Ovary (tissue), 9 donors: ENCODE measurements around the gene KDM6A. TPM values are rescaled to one million over a fixed set of nuclear protein-coding genes. Genes with fewer than 3 reads are reported as not detected.

ENCODE experiments used
- DNase-seq, 5 donors: peaks; one replicate each; pipeline ENCODE4 v3.0.0-alpha.2; 2019 to 2020
- H3K27ac ChIP-seq, 2 donors: fragments of 200-600 bp; one replicate each; pipeline versions ENCODE4 v1.5.1 to v1.8.0; 2019 to 2022
- H3K27me3 ChIP-seq: fragments of 200-600 bp; one replicate; pipeline ENCODE4 v1.8.0; 2022
- H3K36me3 ChIP-seq: fragments of 200-600 bp; sonication (generic); one replicate; pipeline ENCODE4 v1.5.1; 2019
- H3K4me1 ChIP-seq: one replicate; pipeline ENCODE4 v1.8.1; 2013; ENCODE audit warnings: mild to moderate bottlenecking, moderate library complexity; ENCODE audit not compliant: insufficient read depth
- H3K4me3 ChIP-seq: fragments of 200-600 bp; sonication (generic); one replicate; pipeline ENCODE4 v1.5.1; 2017
- H3K9me3 ChIP-seq, 2 donors: fragments of 200-600 bp in 1 of 2; sonication (generic) in 1 of 2; one replicate each; pipeline versions ENCODE4 v1.5.1 to v1.8.1; 2013 to 2019; ENCODE audit warnings: mild to moderate bottlenecking in 1 of 2, moderate library complexity in 1 of 2
- CTCF ChIP-seq, 3 donors: fragments of 450-650 bp in 2 of 3; fragments of 200-600 bp in 1 of 3; IDR thresholded peaks; one replicate each; pipeline versions ENCODE4 v1.5.1 to v1.8.0; 2016 to 2022; ENCODE audit warnings: antibody characterized with exemption in 3 of 3, mild to moderate bottlenecking in 1 of 3
- EP300 ChIP-seq: sonication (generic); formaldehyde crosslinking; IDR thresholded peaks from one replicate; pipeline ENCODE4 v1.6.1; 2017; ENCODE audit warnings: antibody characterized with exemption
- POLR2A ChIP-seq: fragments of 450-650 bp; IDR thresholded peaks from one replicate; pipeline ENCODE4 v1.6.1; 2017; ENCODE audit warnings: antibody characterized with exemption, mild to moderate bottlenecking, moderate library complexity
- WGBS, 3 donors: extraction: QIAGEN DNeasy Blood & Tissue Kit in 1 of 3; methylation state at CpG; one replicate each; pipeline versions ENCODE4 v1.1.5 to v1.1.7; 2013 to 2017; 5-methylcytosine and 5-hydroxymethylcytosine counted together
- intact Hi-C, 4 donors: fragments of 100-400 bp; cut with DNase I; formaldehyde crosslinking; loops; one replicate each; pipeline versions ENCODE4 v1.11.0 to v1.15.1; 2022 to 2023
- polyA plus RNA-seq, 2 donors: library from polyadenylated mRNA; stranded (reverse); fragments of 200-250 nt in 1 of 2; fragments of 350-450 nt in 1 of 2; fragmentation: Illumina TruSeq in 1 of 2; extraction: RNeasy Lipid Tissue Mini Kit (QIAGEN cat#74804) in 1 of 2; gene quantifications; one replicate each; pipeline ENCODE4 v1.2.3, GENCODE V29; 2013 to 2014
- total RNA-seq, 7 donors: library from RNA; depleted of rRNA in 2 of 7; stranded (reverse); fragments of >200 nt in 2 of 7; fragmentation: NEBNext Ultra II Directional in 3 of 7; extraction: Animal tissue kit (Norgen Biotek cat#: 25700) in 3 of 7; gene quantifications; one replicate each; pipeline versions ENCODE4 v1.1.0 to v1.2.4, GENCODE V29; 2016 to 2023
- donor health status: DM: no; HTN: no; CAD: no; lungs with moderate emphysema.
- donor health status: DM: no; HTN: no; CAD: no.
- donor health status: Bipolar disorder and iron deficiency.
- donor health status: DM: yes; HTN: yes; CAD: no.
- donor health status: DM: no; HTN: no; CAD: no.
- donor health status: DM: yes; HTN: yes; CAD: no.

KDM6A gene
- total and polyA plus RNA-seq, 9 donors, result 19.8 to 56.2 (median 42.1) TPM

- intact Hi-C loops, result no loop called here
- DNase-seq, result no peak
- WGBS, 3 donors, result 90 to 94% (median 91%) methylated on average over 4 of the region's 4 CpGs
- Histone ChIP-seq H3K27ac (no peak overlapping the region), H3K27me3 (no peaks in the 10 kb centered on the region), H3K4me1 (peaks cover 3% of the 10 kb centered on the region), H3K36me3 (no peaks in the 10 kb centered on the region), H3K4me3 (no peak overlapping the region), H3K9me3 (no peaks in the 10 kb centered on the region)
- TF ChIP-seq EP300 (no peak), POLR2A (no peak), CTCF (IDR thresholded peaks at IDR 0.05) (no peak)
Observed at GRCh38 chrX:44931441-44931973, 58.5 kb downstream of the KDM6A start.

DNA sequence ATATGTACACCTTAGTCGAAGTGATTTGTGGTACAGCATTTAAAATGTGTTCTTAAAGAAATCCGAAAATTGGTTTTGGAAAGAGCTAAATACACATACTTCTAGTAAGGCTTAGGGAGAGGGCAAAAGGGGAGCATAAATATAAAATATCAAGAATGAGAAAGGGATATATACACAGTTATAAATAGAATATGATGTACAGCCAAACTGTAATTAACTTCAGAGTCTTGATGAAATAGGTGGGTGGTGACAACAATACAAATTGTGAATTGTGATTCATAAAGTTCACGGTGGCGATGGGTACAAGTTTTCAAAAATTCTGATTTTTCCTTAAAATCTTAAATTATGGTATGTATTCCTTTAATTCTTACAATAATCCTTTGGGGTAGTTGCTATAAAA is 62.2 kb downstream of the KDM6A start:
- Histone ChIP-seq H3K27me3 (no peaks in the 10 kb centered on the region), H3K36me3 (no peaks in the 10 kb centered on the region), H3K27ac (no peak overlapping the region), H3K4me3 (no peak overlapping the region), H3K9me3 (no peaks in the 10 kb centered on the region), H3K4me1 (peaks cover 2% of the 10 kb centered on the region)
- WGBS, 3 donors, result 94 to 95% (median 95%) methylated on average over 4 of the region's 4 CpGs
- no peak for DNase-seq
- intact Hi-C loops, result no loop called here
- TF ChIP-seq POLR2A (no peak), EP300 (no peak), CTCF (IDR thresholded peaks at IDR 0.05) (no peak)

DNA sequence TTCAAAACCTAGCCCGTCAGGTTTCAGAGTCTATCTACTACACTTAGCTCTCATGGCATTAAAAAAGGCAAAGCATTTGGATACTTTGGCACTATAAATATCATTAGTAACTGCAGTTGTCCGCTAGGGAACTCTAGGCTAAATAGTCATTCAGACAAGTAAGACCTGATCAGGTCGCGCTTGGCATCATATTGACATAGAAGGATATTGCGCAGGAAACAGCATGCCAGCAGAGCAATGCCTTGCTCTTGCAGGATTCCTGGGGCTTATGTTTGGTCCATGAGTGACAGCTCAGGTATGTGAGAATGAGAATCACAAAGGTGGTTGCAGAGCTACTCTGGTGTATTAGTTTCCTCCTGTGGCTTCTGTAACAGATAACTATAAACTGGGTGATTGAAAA is 62.7 kb downstream of the KDM6A start:
- Histone ChIP-seq H3K36me3 (no peaks in the 10 kb centered on the region), H3K4me3 (no peak overlapping the region), H3K27ac (no peak overlapping the region), H3K9me3 (no peaks in the 10 kb centered on the region), H3K27me3 (no peaks in the 10 kb centered on the region), H3K4me1 (peaks cover 2% of the 10 kb centered on the region)
- DNase-seq, result no peak
- 91 to 94% (median 92%) methylated on average over 5 of the region's 5 CpGs for WGBS, 3 donors
- TF ChIP-seq EP300, result no peak
- TF ChIP-seq CTCF (IDR thresholded peaks at IDR 0.05), result no peak
- intact Hi-C loops, result no loop called here

DNA sequence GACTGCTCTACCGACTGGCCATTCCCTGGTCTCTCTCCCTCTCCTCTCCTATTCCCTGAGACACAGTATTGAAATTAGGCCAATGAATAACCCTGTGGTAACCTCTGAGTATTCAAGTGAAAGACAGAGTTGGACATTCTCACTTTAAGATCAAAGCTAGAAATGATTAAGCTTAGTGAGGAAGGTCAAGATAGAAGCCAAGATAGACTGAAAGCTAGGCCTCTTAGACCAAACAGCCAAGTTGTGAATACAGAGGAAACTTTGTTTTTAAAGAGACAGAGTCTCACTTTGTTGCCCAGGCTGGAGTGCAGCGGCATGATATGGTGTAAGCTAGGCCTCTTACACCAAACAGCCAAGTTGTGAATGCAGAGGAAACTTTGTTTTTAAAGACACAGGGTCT is 64.6 kb downstream of the KDM6A start:
- 85 to 89% (median 87%) methylated on average over 2 of the region's 2 CpGs for WGBS, 3 donors
- Histone ChIP-seq H3K36me3 (no peaks in the 10 kb centered on the region), H3K27me3 (no peaks in the 10 kb centered on the region), H3K4me3 (no peak overlapping the region), H3K4me1 (peaks cover 2% of the 10 kb centered on the region), H3K9me3 (no peaks in the 10 kb centered on the region), H3K27ac (no peak overlapping the region)
- DNase-seq, result no peak
- TF ChIP-seq CTCF (IDR thresholded peaks at IDR 0.05) (no peak), EP300 (no peak), POLR2A (no peak)
- intact Hi-C loops, result no loop called here
